ENCODE results near the gene SNAP47. TPM values are rescaled to one million over a fixed set of nuclear protein-coding genes. Genes with fewer than 3 reads are reported as not detected.

Gene SNAP47
- total RNA-seq, 1 experiment from 2014 or later: 39.4 TPM

- no peak overlapping the region for H3K4me3 Mint-ChIP-seq (ENCODE audit: low read depth, unreplicated experiment)
- intact Hi-C loops (cut with micrococcal nuclease; ENCODE audit: unreplicated experiment): no loop called here
- peaks cover 8% of the 10 kb centered on the region for H3K4me1 Mint-ChIP-seq (ENCODE audit: low read depth, unreplicated experiment)
- CTCF ChIA-PET: interaction anchor here (0.9 kb wide), 1 partner anchor 14 kb away, joined by 3 read pairs; no protein-coding TSS in a partner anchor
- H3K36me3 Mint-ChIP-seq (ENCODE audit: insufficient read depth, unreplicated experiment): peaks cover 14% of the 10 kb centered on the region
- BruUV-seq (replicated peaks): no TSS peak
- no peak for TF ChIP-seq CTCF (IDR thresholded peaks at IDR 0.05; ENCODE audit: unreplicated experiment)
- H3K9me3 Mint-ChIP-seq (ENCODE audit: low read depth, unreplicated experiment): peaks cover 19% of the 10 kb centered on the region
- DNase-seq: no peak
- H3K27ac Mint-ChIP-seq (ENCODE audit: unreplicated experiment): no peak overlapping the region
- H3K27me3 Mint-ChIP-seq (ENCODE audit: unreplicated experiment): no peaks in the 10 kb centered on the region
Observed at GRCh38 chr1:227723474-227723873, 11.8 kb upstream of the SNAP47 start.

GRCh38 chr1:227725046-227725445, 10.2 kb upstream of the SNAP47 start:
- peaks cover 30% of the 10 kb centered on the region for H3K36me3 Mint-ChIP-seq (ENCODE audit: insufficient read depth, unreplicated experiment)
- intact Hi-C loops (cut with micrococcal nuclease; ENCODE audit: unreplicated experiment): loop anchor here (5.0 kb wide), 1 partner anchor 163 kb away; the partner anchor contains the start of gene ZNF678
- no TSS peak for BruUV-seq (replicated peaks)
- no peak overlapping the region for H3K4me3 Mint-ChIP-seq (ENCODE audit: low read depth, unreplicated experiment)
- H3K4me1 Mint-ChIP-seq (ENCODE audit: low read depth, unreplicated experiment): peaks cover 8% of the 10 kb centered on the region
- H3K27ac Mint-ChIP-seq (ENCODE audit: unreplicated experiment): no peak overlapping the region
- peaks cover 11% of the 10 kb centered on the region for H3K9me3 Mint-ChIP-seq (ENCODE audit: low read depth, unreplicated experiment)
- TF ChIP-seq CTCF (IDR thresholded peaks at IDR 0.05; ENCODE audit: unreplicated experiment): no peak
- H3K27me3 Mint-ChIP-seq (ENCODE audit: unreplicated experiment): no peaks in the 10 kb centered on the region
- CTCF ChIA-PET: no interaction called here
- DNase-seq: no peak

- no peak for TF ChIP-seq CTCF (IDR thresholded peaks at IDR 0.05; ENCODE audit: unreplicated experiment)
- Mint-ChIP-seq H3K4me1 (ENCODE audit: low read depth, unreplicated experiment) (peaks cover 8% of the 10 kb centered on the region), H3K27ac (ENCODE audit: unreplicated experiment) (no peak overlapping the region), H3K9me3 (ENCODE audit: low read depth, unreplicated experiment) (peaks cover 8% of the 10 kb centered on the region), H3K27me3 (ENCODE audit: unreplicated experiment) (no peaks in the 10 kb centered on the region), H3K36me3 (ENCODE audit: insufficient read depth, unreplicated experiment) (peaks cover 35% of the 10 kb centered on the region), H3K4me3 (ENCODE audit: low read depth, unreplicated experiment) (no peak overlapping the region)
- CTCF ChIA-PET: interaction anchor here (0.7 kb wide), 1 partner anchor 156 kb away, joined by 4 read pairs; no protein-coding TSS in a partner anchor
- DNase-seq: no peak
- BruUV-seq (replicated peaks): no TSS peak
- intact Hi-C loops (cut with micrococcal nuclease; ENCODE audit: unreplicated experiment): loop anchor here (5.0 kb wide), 1 partner anchor 164 kb away; the partner anchor contains the start of gene ZNF678
Observed at GRCh38 chr1:227726318-227726717, 8.9 kb upstream of the SNAP47 start.

- no peak for DNase-seq
- Mint-ChIP-seq H3K9me3 (ENCODE audit: low read depth, unreplicated experiment) (peaks cover 4% of the 10 kb centered on the region), H3K4me3 (ENCODE audit: low read depth, unreplicated experiment) (peak overlapping the region; percentile 79), H3K36me3 (ENCODE audit: insufficient read depth, unreplicated experiment) (peaks cover 42% of the 10 kb centered on the region), H3K27me3 (ENCODE audit: unreplicated experiment) (no peaks in the 10 kb centered on the region), H3K4me1 (ENCODE audit: low read depth, unreplicated experiment) (peaks cover 8% of the 10 kb centered on the region), H3K27ac (ENCODE audit: unreplicated experiment) (no peak overlapping the region)
- intact Hi-C loops (cut with micrococcal nuclease; ENCODE audit: unreplicated experiment): loop anchor here (5.0 kb wide), 1 partner anchor 165 kb away; the partner anchor contains the start of gene ZNF678
- TF ChIP-seq CTCF (IDR thresholded peaks at IDR 0.05; ENCODE audit: unreplicated experiment): no peak
- BruUV-seq (replicated peaks): no TSS peak
- CTCF ChIA-PET: no interaction called here
Observed at GRCh38 chr1:227726924-227727599, 8.2 kb upstream of the SNAP47 start.

Measured in Calu3 (cell line).